HG03469 (cell line): Measurements from ENCODE around the gene AKAP8.
"Not testable (repeated sequence)": the region's sequence is repeated elsewhere in the genome, so short reads cannot be mapped to it uniquely, and the experiment has no call there.

ENCODE experiments used
- ATAC-seq: cut with Tn5 transposase; IDR thresholded peaks from one replicate; pipeline ENCODE4 v1.9.1; 2021; ENCODE audit warnings: mild to moderate bottlenecking, moderate library complexity, moderate number of reproducible peaks; ENCODE audit not compliant: unreplicated experiment

AKAP8 gene

GRCh38 chr19:15374105-15374651 is 5.4 kb downstream of the AKAP8 start:
- ATAC-seq: no peak

GRCh38 chr19:15373644-15374043 is 5.9 kb downstream of the AKAP8 start:
- no peak for ATAC-seq

- ATAC-seq: no peak
These were observed 6.7 kb downstream of the AKAP8 start for GRCh38 chr19:15372891-15373301.

GRCh38 chr19:15372470-15372869 is 7.1 kb downstream of the AKAP8 start:
- ATAC-seq: no peak

GRCh38 chr19:15371786-15372380 is 7.7 kb downstream of the AKAP8 start:
- no peak for ATAC-seq

- ATAC-seq: no peak
These were observed 8.5 kb downstream of the AKAP8 start for GRCh38 chr19:15371119-15371518.

- ATAC-seq: no peak
These were observed 10.0 kb downstream of the AKAP8 start for GRCh38 chr19:15369594-15369891.

GRCh38 chr19:15368798-15369593 is 10.6 kb downstream of the AKAP8 start:
- ATAC-seq: no peak

GRCh38 chr19:15368051-15368632 is 11.4 kb downstream of the AKAP8 start:
- ATAC-seq: no peak

GRCh38 chr19:15367439-15367838 is 12.1 kb downstream of the AKAP8 start:
- ATAC-seq: no peak

GRCh38 chr19:15365264-15365663 is 14.3 kb downstream of the AKAP8 start:
- no peak for ATAC-seq

GRCh38 chr19:15363791-15364190 is 15.8 kb downstream of the AKAP8 start:
- ATAC-seq: not testable (repeated sequence)

GRCh38 chr19:15363048-15363447 is 16.5 kb downstream of the AKAP8 start:
- ATAC-seq: not testable (repeated sequence)

GRCh38 chr19:15360015-15360414 is 19.6 kb downstream of the AKAP8 start:
- ATAC-seq: not testable (repeated sequence)

GRCh38 chr19:15358918-15359317 is 20.7 kb downstream of the AKAP8 start:
- no peak for ATAC-seq

- no peak for ATAC-seq
These were observed 21.7 kb downstream of the AKAP8 start for GRCh38 chr19:15357906-15358305.

GRCh38 chr19:15354566-15355296 is 24.9 kb downstream of the AKAP8 start:
- no peak for ATAC-seq

- no peak for ATAC-seq
These were observed 25.7 kb downstream of the AKAP8 start for GRCh38 chr19:15353908-15354307.

- ATAC-seq: not testable (repeated sequence)
These were observed 27.1 kb downstream of the AKAP8 start for GRCh38 chr19:15352535-15352934.

GRCh38 chr19:15341328-15341727 is 38.3 kb downstream of the AKAP8 start:
- not testable (repeated sequence) for ATAC-seq

GRCh38 chr19:15340086-15340485 is 39.5 kb downstream of the AKAP8 start:
- no peak for ATAC-seq
